ENCODE data around the gene SFXN2.

GRCh38 chr10:102720775-102721301, 6.4 kb downstream of the SFXN2 start:
- TF ChIP-seq, protein P1, sequence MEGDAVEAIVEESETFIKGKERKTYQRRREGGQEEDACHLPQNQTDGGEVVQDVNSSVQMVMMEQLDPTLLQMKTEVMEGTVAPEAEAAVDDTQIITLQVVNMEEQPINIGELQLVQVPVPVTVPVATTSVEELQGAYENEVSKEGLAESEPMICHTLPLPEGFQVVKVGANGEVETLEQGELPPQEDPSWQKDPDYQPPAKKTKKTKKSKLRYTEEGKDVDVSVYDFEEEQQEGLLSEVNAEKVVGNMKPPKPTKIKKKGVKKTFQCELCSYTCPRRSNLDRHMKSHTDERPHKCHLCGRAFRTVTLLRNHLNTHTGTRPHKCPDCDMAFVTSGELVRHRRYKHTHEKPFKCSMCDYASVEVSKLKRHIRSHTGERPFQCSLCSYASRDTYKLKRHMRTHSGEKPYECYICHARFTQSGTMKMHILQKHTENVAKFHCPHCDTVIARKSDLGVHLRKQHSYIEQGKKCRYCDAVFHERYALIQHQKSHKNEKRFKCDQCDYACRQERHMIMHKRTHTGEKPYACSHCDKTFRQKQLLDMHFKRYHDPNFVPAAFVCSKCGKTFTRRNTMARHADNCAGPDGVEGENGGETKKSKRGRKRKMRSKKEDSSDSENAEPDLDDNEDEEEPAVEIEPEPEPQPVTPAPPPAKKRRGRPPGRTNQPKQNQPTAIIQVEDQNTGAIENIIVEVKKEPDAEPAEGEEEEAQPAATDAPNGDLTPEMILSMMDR (IDR thresholded peaks at IDR 0.05; ENCODE audit: low read length), result no peak
- no peak for TF ChIP-seq EZH2 (optimal IDR thresholded peaks at IDR 0.05; ENCODE audit: low read depth, low read length)
- TF ChIP-seq EZH2phosphoT487 (IDR thresholded peaks at IDR 0.05; ENCODE audit: low read length), result no peak
